Endodermal cell (in vitro differentiated cells): ENCODE data around the gene ST3GAL3. TPM values are rescaled to one million over a fixed set of nuclear protein-coding genes. Genes with fewer than 3 reads are reported as not detected.

Experiments used
- DNase-seq: peaks from one replicate; pipeline ENCODE4 v3.0.0-alpha.2; 2017
- H3K27ac ChIP-seq: 2 replicates; pipeline ENCODE4 v1.5.1; 2013; ENCODE audit warnings: mild to moderate bottlenecking, low read depth, low read length, moderate library complexity
- H3K27me3 ChIP-seq: 2 replicates; pipeline ENCODE4 v1.6.1; 2013; ENCODE audit warnings: mild to moderate bottlenecking, low read length, moderate library complexity; ENCODE audit not compliant: insufficient read depth, control insufficient read depth, poor library complexity, severe bottlenecking
- H3K36me3 ChIP-seq: 2 replicates; pipeline ENCODE4 v1.7.0; 2013; ENCODE audit warnings: mild to moderate bottlenecking, low read length, moderate library complexity; ENCODE audit not compliant: control insufficient read depth, insufficient read depth
- H3K4me1 ChIP-seq: one replicate; pipeline ENCODE4 v1.7.0; 2013; ENCODE audit warnings: low read length; ENCODE audit not compliant: control insufficient read depth, insufficient read depth
- H3K4me3 ChIP-seq: 2 replicates; pipeline ENCODE4 v1.5.1; 2013; ENCODE audit warnings: mild to moderate bottlenecking, low read length, moderate library complexity
- H3K9ac ChIP-seq: 2 replicates; pipeline ENCODE4 v1.6.1; 2013; ENCODE audit warnings: mild to moderate bottlenecking, low read length, moderate library complexity; ENCODE audit not compliant: poor library complexity, severe bottlenecking; ENCODE audit errors: extremely low read depth
- H3K9me3 ChIP-seq: 2 replicates; pipeline ENCODE4 v1.6.1; 2013; ENCODE audit warnings: mild to moderate bottlenecking, low read length, moderate library complexity; ENCODE audit not compliant: control insufficient read depth
- H3K27ac Mint-ChIP-seq: 2 replicates; pipeline ENCODE4 v1.8.0; 2020; ENCODE audit warnings: mixed read lengths
- H3K27me3 Mint-ChIP-seq: 2 replicates; pipeline ENCODE4 v1.8.0; 2021; ENCODE audit warnings: mild to moderate bottlenecking, mixed read lengths; ENCODE audit not compliant: insufficient read depth
- H3K36me3 Mint-ChIP-seq: 2 replicates; pipeline ENCODE4 v1.8.0; 2020; ENCODE audit warnings: low read depth, mixed read lengths
- H3K4me1 Mint-ChIP-seq: 2 replicates; pipeline ENCODE4 v1.8.0; 2020; ENCODE audit warnings: mixed read lengths
- H3K4me3 Mint-ChIP-seq: 2 replicates; pipeline ENCODE4 v1.8.0; 2020; ENCODE audit warnings: mild to moderate bottlenecking, moderate library complexity, mixed read lengths
- H3K9me3 Mint-ChIP-seq: 2 replicates; pipeline ENCODE4 v1.8.0; 2020; ENCODE audit warnings: mild to moderate bottlenecking, mixed read lengths
- CTCF ChIP-seq: fragments of 200-600 bp; sonication (generic); conservative IDR thresholded peaks from 2 replicates; pipeline ENCODE4 v1.5.0; 2021; ENCODE audit warnings: antibody characterized with exemption, mild to moderate bottlenecking
- WGBS, 2 experiments: methylation state at CpG; one replicate each; pipeline versions ENCODE4 v1.1.5 to v1.1.7; 2013; ENCODE audit warnings: missing lambda C conversion rate in 2 of 2, mixed read lengths in 1 of 2; ENCODE audit not compliant: insufficient coverage in 1 of 2, insufficient read length in 1 of 2; 5-methylcytosine and 5-hydroxymethylcytosine counted together
- total RNA-seq, 2 donors: library from RNA; stranded (reverse); fragmentation: NEBNext Ultra II Directional in 1 of 2; extraction: Animal tissue kit (Norgen Biotek cat#: 25700) in 1 of 2; gene quantifications; 2 replicates in 1 of 2; 3 replicates in 1 of 2; pipeline ENCODE4 v1.2.1, GENCODE V29; 2021

Gene ST3GAL3
- total RNA-seq, 2 donors from 2014 or later, result 15.5 to 15.9 TPM

- H3K36me3 ChIP-seq, result no peaks in the 10 kb centered on the region
- no peak for TF ChIP-seq CTCF
- peaks cover 34% of the 10 kb centered on the region for H3K27me3 ChIP-seq
- Mint-ChIP-seq H3K4me1 (peaks cover 16% of the 10 kb centered on the region), H3K9me3 (no peaks in the 10 kb centered on the region), H3K4me3 (peak within 1 kb of the TSS; percentile 62), H3K27ac (peak within 1 kb of the TSS; percentile 61), H3K27me3 (peaks cover 34% of the 10 kb centered on the region), H3K36me3 (no peaks in the 10 kb centered on the region)
- 9 to 12% methylated on average over 20 to 42 of the region's 42 CpGs for WGBS, 2 experiments
- H3K9me3 ChIP-seq, result no peaks in the 10 kb centered on the region
- no peak within 1 kb of the TSS for H3K27ac ChIP-seq
- peak; percentile 91 for DNase-seq
- H3K4me1 ChIP-seq, result no peaks in the 10 kb centered on the region
- H3K4me3 ChIP-seq, result peak within 1 kb of the TSS; percentile 73
- H3K9ac ChIP-seq, result no peak within 1 kb of the TSS
Observed at GRCh38 chr1:43933386-43934100, 226.2 kb downstream of the ST3GAL3 start, which contains the start of gene ARTN. Gene ARTN, plus strand, starts transcription at chr1:43933801. Its CDS starts 1,856 bp downstream, at chr1:43935657.

- Mint-ChIP-seq H3K4me3 (peak overlapping the region; percentile 62), H3K36me3 (no peaks in the 10 kb centered on the region), H3K9me3 (no peaks in the 10 kb centered on the region), H3K4me1 (peaks cover 16% of the 10 kb centered on the region), H3K27me3 (peaks cover 39% of the 10 kb centered on the region), H3K27ac (peak overlapping the region; percentile 61)
- H3K27me3 ChIP-seq, result peaks cover 34% of the 10 kb centered on the region
- peak; percentile 95 for DNase-seq
- no peaks in the 10 kb centered on the region for H3K36me3 ChIP-seq
- H3K27ac ChIP-seq, result no peak overlapping the region
- H3K9ac ChIP-seq, result no peak overlapping the region
- H3K4me1 ChIP-seq, result no peaks in the 10 kb centered on the region
- H3K9me3 ChIP-seq, result no peaks in the 10 kb centered on the region
- TF ChIP-seq CTCF, result peak; percentile 91
- WGBS, 2 experiments, result 65 to 71% methylated on average over 9 to 13 of the region's 13 CpGs
- H3K4me3 ChIP-seq, result no peak overlapping the region
Observed at GRCh38 chr1:43934101-43934985, 227.0 kb downstream of the ST3GAL3 start.

- Histone ChIP-seq H3K27ac (no peak overlapping the region), H3K4me1 (no peaks in the 10 kb centered on the region), H3K9me3 (no peaks in the 10 kb centered on the region), H3K4me3 (no peak overlapping the region), H3K27me3 (peaks cover 38% of the 10 kb centered on the region), H3K36me3 (no peaks in the 10 kb centered on the region), H3K9ac (no peak overlapping the region)
- no peak for TF ChIP-seq CTCF
- 41 to 47% methylated on average over 5 of the region's 5 CpGs for WGBS, 2 experiments
- Mint-ChIP-seq H3K4me3 (peak overlapping the region; percentile 63), H3K27me3 (peaks cover 44% of the 10 kb centered on the region), H3K27ac (no peak overlapping the region), H3K9me3 (no peaks in the 10 kb centered on the region), H3K36me3 (no peaks in the 10 kb centered on the region), H3K4me1 (peaks cover 16% of the 10 kb centered on the region)
- DNase-seq, result no peak
Observed at GRCh38 chr1:43934986-43935324, 227.6 kb downstream of the ST3GAL3 start.
